Activated T-cell treated with anti-CD3 and anti-CD28 coated beads for 24 hours (primary cell): ENCODE data around the gene IGF2R.
"Not testable (repeated sequence)": the region's sequence is repeated elsewhere in the genome, so short reads cannot be mapped to it uniquely, and the experiment has no call there.

ENCODE experiments used
- DNase-seq: peaks from one replicate; pipeline ENCODE4 v3.0.0-alpha.2; 2020; ENCODE audit warnings: low read depth

IGF2R gene

DNA sequence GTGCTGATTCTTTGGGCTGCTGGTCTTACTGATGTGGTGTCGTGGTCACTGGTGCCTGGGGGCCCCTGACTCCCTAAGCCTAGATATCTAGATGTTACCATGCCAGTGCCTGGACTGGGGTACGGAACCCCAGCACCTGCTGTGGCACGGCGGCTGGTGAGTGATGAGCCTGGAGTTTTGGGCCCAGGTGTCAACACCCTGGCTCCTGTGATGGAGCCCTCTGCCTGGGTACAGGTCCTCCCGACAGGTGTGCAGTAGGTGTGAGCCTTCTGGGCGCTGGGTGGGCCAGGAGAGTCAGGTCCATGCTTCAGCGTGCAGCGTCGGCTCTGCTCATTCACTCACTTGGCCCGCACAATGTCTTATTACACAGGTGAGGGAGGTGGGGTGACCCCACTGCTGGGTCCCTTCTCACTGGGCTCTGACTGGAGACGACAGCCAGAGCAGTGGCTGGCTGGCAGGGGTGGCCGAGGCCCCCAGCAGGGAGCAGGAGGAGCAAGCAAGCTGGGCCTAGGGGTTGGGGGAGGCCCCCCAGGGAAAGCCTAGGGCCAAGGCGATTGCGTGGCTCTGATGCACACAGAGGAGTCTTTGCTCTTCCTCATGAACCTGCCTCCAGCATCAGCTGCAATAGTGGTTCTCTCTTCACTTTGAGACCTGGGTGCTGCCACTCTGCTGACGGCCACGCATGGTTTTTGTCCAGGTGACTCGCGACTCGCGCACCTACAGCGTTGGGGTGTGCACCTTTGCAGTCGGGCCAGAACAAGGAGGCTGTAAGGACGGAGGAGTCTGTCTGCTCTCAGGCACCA, 110.2 kb downstream of the IGF2R start:
- DNase-seq, result no peak

DNA sequence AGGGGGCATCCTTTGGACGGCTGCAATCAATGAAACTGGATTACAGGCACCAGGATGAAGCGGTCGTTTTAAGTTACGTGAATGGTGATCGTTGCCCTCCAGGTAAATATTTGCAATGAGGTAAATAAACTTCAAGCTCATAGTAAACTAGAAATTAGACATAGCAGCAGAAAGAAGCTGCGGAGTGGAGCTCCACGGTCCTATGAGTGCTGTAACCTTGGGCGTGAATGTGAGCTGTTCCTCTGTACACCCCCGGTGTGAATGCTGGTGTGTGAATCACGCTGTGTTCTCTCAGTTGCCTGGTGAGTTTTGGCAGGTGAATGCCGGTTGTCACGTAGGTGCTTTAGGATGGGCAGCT, 110.8 kb downstream of the IGF2R start:
- DNase-seq, result no peak

DNA sequence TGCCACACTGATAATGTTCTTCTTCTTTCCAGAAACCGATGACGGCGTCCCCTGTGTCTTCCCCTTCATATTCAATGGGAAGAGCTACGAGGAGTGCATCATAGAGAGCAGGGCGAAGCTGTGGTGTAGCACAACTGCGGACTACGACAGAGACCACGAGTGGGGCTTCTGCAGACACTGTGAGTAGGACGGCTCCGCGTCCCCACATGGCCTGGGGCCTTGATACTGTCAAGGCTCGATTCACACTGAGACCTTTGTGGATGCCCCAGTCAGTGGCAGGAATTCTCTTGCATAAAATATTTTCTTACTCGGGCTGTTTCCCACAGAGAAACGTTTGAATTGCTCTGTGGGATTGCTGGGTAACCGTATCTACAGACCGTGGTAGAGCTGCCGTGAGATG, 111.2 kb downstream of the IGF2R start:
- DNase-seq, result no peak

DNA sequence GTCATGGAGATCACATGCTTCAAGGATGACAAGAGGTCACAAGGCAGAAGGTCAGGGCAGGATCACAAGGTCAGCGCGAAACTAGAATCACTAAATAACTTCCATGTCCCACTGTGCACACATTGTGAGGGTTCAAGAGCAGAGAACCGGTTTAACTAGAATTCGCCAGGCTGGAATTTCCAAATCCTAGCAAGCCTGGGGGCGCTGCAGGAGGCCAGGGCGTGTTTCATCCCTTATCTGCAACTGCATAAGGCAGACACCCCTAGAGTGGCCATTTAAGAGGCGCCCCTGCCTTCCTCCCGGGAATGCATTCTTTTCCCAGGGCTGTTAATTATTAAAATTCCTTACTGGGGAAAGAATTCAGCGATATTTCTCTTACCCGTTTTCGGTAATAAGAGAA, 112.5 kb downstream of the IGF2R start:
- no peak for DNase-seq

DNA sequence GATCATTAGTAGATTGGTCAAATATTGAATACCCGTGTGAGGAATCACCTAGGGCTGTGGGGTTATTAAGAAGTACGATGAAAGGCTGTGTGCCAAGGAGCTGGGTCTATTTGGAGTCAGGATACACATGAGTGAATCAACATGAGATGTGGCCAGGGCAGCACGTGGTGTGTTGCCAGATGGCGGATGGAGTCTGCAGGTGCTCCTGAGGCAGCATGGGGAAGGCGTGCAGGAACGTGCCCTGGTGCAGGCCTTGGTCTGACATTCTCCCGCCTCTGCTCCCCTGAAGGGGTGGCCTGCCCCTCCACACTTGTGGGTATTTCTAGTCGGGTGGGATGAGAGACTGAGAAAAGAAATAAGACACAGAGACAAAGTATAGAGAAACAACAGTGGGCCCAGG, 113.7 kb downstream of the IGF2R start:
- DNase-seq, result no peak

DNA sequence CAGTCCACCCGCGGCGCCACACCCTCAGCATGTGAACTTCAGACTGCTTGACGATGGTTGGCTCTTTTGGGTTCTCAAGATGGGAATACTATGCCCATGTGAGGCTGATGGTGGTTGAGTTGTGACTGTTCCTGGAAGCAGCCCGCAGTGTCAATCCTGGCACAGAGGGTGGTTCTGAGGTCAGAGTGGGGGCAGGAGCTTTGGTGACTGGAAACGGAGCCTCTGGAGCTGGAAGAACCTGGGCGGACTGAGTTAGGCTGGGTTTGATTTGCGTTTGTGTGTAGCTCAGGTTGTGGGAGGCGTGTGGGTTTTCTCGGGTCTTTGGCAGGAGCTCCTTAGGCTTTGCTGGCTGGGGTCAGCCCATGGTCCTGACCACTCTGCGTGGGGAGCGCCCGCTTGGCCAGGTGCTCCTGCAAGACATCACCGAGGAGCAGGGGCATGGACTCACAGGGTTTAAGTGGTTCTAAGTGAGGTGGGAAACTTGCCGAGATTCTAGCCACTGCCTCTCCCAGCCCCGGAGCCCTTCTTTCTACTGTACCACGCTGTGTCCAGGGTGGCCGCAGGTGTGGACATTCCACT, 115.4 kb downstream of the IGF2R start:
- DNase-seq, result no peak

DNA sequence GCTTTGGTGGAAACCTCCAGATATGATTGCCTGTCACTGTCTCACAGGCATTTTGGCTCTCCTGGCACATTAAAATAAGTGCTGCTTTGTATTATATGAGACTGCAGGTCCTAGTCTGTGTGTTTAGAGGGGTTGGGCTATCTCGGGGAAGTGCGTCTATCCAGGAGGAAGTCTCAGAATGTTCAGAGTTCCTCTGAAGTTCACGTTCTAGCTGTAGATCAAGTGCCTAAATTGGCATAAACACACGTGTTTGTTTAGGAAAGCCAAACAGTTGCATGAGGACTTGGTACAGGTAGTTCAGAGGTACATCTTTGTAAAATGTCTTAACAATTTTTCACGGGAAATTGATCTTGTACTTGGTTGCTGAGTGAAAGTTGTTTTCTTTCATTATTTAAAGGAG, 116.3 kb downstream of the IGF2R start:
- no peak for DNase-seq

DNA sequence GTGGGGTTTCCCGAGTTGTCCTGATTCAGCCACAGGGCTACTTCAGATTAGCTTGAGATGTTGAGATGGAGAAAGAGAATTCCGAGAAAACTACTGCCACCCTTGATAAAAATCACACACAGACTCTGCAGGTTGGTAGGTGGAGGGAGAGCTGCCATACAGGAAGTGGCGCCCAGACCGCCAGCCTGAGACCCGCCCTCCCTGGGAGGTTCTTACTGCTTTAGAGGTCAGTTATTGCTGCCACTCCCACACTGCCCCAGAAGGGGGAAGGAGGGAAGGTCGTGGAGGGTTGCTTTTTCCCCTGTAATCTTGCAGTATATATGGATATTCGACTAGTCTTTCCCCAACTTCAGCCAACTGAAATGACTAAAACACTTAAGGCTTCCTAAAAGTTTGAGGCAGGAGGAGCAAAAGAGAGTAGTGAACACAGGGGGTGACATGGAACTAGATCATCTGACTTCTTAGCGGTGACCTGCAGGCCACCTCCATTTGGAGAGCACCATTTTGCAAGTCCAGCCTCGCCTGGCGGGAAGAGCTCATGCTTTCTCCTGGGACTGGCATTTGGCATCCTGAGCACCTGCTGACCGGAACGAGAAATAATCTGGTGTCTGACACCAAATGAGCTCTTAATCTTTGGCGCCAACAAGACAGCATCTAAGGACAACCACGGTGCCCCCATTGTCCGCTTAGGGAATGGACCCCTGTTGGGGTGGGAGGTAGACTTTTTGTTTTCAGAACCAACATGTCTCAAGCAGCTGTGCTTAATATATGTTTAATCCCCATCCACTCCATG, 117.0 kb downstream of the IGF2R start:
- DNase-seq, result no peak

DNA sequence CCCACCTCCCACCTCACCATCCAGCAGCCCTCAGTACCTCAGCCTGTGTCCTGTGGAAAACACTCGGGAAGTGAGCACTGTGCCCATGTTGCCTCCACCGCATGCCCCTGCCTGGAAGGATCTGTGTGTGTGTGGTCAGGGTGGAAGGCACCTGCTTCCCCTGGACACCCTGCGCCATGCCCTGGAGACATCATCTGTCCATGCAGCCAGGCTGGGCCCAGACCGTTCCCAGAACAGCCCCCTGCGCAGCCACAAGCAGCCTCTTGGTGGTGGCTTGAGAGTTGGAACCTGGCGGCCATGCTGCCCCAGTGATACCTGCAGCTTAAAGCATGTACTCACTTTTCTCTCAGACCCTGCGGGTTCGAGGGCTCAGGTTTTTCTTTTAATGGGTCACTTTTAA, 117.9 kb downstream of the IGF2R start:
- no peak for DNase-seq

GRCh38 chr6:160088069-160088783, 119.3 kb downstream of the IGF2R start:
- DNase-seq, result no peak

DNA sequence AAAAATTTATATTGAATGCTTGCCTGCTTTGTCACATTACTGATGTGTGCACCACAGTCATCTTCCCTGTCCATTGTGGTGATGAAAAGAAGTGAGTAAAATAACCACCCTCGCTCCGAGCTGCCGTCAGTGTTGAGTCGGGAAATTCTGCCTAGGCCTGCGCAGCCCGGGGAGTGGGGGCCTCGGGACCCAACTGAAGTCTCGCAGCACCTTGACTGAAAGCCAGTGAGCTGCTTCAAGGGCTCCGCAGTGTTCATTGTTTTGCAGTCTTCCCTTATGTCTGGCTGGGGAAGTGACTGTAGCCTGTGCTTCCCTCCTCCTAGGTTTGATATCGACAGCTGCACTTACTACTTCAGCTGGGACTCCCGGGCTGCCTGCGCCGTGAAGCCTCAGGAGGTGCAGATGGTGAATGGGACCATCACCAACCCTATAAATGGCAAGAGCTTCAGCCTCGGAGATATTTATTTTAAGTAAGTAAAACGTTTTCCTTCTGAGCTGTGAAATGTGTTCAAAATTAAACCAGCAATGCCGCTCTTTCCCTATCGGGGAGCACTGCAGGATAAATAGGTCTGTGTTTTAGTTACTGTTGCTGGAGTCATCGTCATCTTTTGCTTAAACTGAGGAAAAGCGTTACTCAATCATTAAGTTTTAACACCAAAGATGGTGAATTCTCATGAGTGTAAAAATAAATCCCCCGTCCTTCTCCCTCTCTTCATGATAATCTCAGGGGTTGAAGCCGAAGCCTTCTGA, 120.1 kb downstream of the IGF2R start:
- DNase-seq, result no peak

DNA sequence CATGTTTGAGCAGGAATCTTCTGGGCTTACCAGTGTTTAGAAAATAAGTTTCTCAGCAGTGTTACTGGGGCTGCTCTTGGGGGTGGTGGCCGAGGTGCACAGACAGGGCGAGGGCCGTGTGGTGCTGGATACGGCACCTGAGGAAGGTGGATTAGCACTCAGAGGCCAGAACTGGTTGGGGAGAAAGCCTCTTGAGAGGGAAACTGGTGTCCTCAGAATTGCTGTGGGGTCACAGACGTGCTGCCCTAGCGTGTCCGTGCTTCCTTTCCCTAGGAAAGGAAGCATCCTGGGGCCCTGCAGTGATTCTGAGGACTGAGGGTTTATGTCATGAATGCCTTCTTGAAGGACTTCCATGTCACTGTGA, 120.6 kb downstream of the IGF2R start:
- no peak for DNase-seq

DNA sequence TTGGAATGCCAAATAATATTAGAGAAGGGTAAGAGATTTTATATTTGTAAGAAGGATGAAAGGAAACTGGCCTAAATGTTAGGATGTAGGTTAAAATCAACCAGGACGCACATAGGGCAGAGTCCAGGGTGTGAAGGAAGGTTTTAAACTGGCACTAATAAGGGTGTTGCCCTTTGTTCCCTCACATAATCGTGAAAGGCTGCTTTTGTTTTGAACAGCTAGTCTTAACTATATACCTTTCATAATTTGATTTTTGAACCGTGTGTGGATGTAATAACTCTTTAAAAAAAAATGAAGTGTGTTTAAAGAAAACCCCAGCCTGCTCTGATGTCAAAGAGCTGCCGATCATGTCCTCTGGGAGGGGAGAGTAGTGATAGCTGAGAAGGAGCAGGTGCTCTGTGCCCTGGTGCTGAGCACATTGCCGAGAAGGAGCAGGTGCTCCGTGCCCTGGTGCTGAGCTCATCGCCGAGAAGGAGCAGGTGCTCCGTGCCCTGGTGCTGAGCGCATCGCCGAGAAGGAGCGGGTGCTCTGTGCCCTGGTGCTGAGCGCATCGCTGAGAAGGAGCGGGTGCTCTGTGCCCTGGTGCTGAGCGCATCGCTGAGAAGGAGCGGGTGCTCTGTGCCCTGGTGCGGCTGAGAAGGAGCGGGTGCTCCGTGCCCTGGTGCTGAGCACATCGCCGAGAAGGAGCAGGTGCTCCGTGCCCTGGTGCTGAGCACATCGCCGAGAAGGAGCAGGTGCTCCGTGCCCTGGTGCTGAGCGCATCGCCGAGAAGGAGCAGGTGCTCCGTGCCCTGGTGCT, 121.8 kb downstream of the IGF2R start:
- DNase-seq, result not testable (repeated sequence)

GRCh38 chr6:160092176-160092575, 123.3 kb downstream of the IGF2R start:
- not testable (repeated sequence) for DNase-seq

- DNase-seq, result no peak
Observed at GRCh38 chr6:160092602-160093001, 123.7 kb downstream of the IGF2R start.

GRCh38 chr6:160093061-160093460, 124.2 kb downstream of the IGF2R start:
- no peak for DNase-seq

- DNase-seq, result no peak
Observed at GRCh38 chr6:160093946-160094345, 125.1 kb downstream of the IGF2R start.

DNA sequence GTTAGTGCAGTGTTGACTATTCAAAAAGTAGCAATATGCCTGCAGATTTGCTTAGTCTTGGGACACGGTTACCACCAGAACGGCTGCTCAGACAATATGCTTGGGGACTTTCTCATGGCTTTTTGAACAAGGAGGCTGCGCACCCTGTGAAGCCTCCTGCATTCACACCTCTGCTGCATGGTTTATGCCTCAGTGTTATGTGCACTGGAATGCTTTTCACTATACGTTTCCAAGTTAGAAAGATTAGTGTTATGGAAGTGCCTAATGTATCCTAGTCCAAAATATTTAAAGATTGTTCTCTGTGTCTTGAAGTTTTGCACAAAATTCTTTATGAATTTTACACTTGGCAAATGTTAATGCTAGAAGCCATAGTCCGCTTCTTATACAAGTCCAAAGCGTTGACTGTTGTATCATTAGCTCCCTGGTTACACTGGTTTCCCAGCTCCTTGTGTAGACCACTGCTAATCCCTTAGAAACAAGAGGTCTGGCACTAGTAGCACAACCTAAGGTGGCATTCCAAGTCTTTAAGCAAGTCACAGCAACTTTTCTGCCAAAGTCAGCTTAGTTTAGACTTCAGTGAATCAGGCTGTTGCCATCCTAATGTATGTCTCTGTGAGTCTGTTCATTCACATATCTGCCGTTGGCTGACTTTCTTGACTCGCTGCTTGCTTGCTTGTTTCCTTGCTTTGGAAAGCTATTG, 126.4 kb downstream of the IGF2R start:
- no peak for DNase-seq

- no peak for DNase-seq
Observed at GRCh38 chr6:160101277-160102205, 132.7 kb downstream of the IGF2R start.
